SK-N-SH treated with all-trans-retinoic acid at 6 μM for 48 hours (cell line): Measurements from ENCODE around the gene SDHAF3.

Experiments used
- ATAC-seq: fragments of 200-7000 bp; cut with Tn5 transposase; 3 replicates; pipeline ENCODE4 v1.9.1; 2020; ENCODE audit warnings: mild to moderate bottlenecking, moderate library complexity
- ARNTL ChIP-seq: fragments of 450-650 bp; formaldehyde crosslinking; IDR thresholded peaks from 2 replicates; pipeline ENCODE4 v1.5.0; 2020; ENCODE audit warnings: low read depth, mild to moderate bottlenecking, moderate library complexity, borderline replicate concordance
- BACH2 ChIP-seq: fragments of 250-450 bp; sonication (Bioruptor Pico); IDR thresholded peaks from 2 replicates; pipeline ENCODE4 v1.9.0; 2021; ENCODE audit warnings: mild to moderate bottlenecking, borderline replicate concordance
- CSDC2 ChIP-seq: fragments of 250-450 bp; sonication (Bioruptor Pico); IDR thresholded peaks from 2 replicates; pipeline ENCODE4 v1.5.0; 2020; ENCODE audit warnings: mild to moderate bottlenecking, moderate library complexity
- ESRRG ChIP-seq: fragments of 250-450 bp; sonication (Bioruptor Pico); IDR thresholded peaks from 2 replicates; pipeline ENCODE4 v1.6.1; 2021; ENCODE audit warnings: mild to moderate bottlenecking
- GLIS3 ChIP-seq: fragments of 250-450 bp; sonication (Bioruptor Pico); IDR thresholded peaks from 2 replicates; pipeline ENCODE4 v1.5.0; 2020; ENCODE audit warnings: mild to moderate bottlenecking, moderate library complexity
- ISL1 ChIP-seq: fragments of 250-450 bp; sonication (Bioruptor Pico); IDR thresholded peaks from 2 replicates; pipeline ENCODE4 v2.1.2; 2022; ENCODE audit warnings: mild to moderate bottlenecking, moderate library complexity
- OSR1 ChIP-seq: fragments of 250-450 bp; sonication (Bioruptor Pico); IDR thresholded peaks from 2 replicates; pipeline ENCODE4 v1.8.0; 2022; ENCODE audit warnings: moderate library complexity, mild to moderate bottlenecking, inconsistent platforms
- PPARA ChIP-seq: fragments of 250-450 bp; sonication (Bioruptor Pico); IDR thresholded peaks from 2 replicates; pipeline ENCODE4 v1.5.0; 2020; ENCODE audit warnings: mild to moderate bottlenecking, borderline replicate concordance
- RARB ChIP-seq: fragments of 250-450 bp; sonication (Bioruptor Pico); IDR thresholded peaks from 2 replicates; pipeline ENCODE4 v1.8.0; 2021; ENCODE audit warnings: mild to moderate bottlenecking, moderate library complexity
- SNAI2 ChIP-seq: fragments of 250-450 bp; sonication (Bioruptor Pico); IDR thresholded peaks from 2 replicates; pipeline ENCODE4 v1.5.0; 2020; ENCODE audit warnings: mild to moderate bottlenecking, moderate library complexity
- TOX ChIP-seq: fragments of 250-450 bp; sonication (Bioruptor Pico); IDR thresholded peaks from 2 replicates; pipeline ENCODE4 v1.8.0; 2021; ENCODE audit warnings: mild to moderate bottlenecking, moderate library complexity, borderline replicate concordance
- ZC3H10 ChIP-seq: fragments of 250-450 bp; sonication (Bioruptor Pico); IDR thresholded peaks from 2 replicates; pipeline ENCODE4 v1.5.1; 2021; ENCODE audit warnings: mild to moderate bottlenecking, moderate library complexity
- ZFP3 ChIP-seq: fragments of 250-450 bp; sonication (Bioruptor Pico); IDR thresholded peaks from 2 replicates; pipeline ENCODE4 v1.5.0; 2020; ENCODE audit warnings: mild to moderate bottlenecking, moderate library complexity
- ZFP30 ChIP-seq: fragments of 450-650 bp; formaldehyde crosslinking; IDR thresholded peaks from 2 replicates; pipeline ENCODE4 v1.5.0; 2022; ENCODE audit warnings: mild to moderate bottlenecking, moderate library complexity
- ZNF565 ChIP-seq: fragments of 450-650 bp; formaldehyde crosslinking; conservative IDR thresholded peaks from 2 replicates; pipeline ENCODE4 v1.5.0; 2020; ENCODE audit warnings: low read depth, mild to moderate bottlenecking, moderate library complexity
- ZNF70 ChIP-seq: fragments of 450-650 bp; formaldehyde crosslinking; IDR thresholded peaks from 2 replicates; pipeline ENCODE4 v1.5.0; 2020; ENCODE audit warnings: mild to moderate bottlenecking, moderate library complexity
- ZNF8 ChIP-seq: fragments of 450-650 bp; formaldehyde crosslinking; IDR thresholded peaks from 2 replicates; pipeline ENCODE4 v1.5.0; 2020; ENCODE audit warnings: mild to moderate bottlenecking, moderate library complexity
- TF ChIP-seq, protein P1 (sequence below): fragments of 250-450 bp; sonication (Bioruptor Pico); IDR thresholded peaks from 2 replicates; pipeline ENCODE4 v1.5.1; 2020; ENCODE audit warnings: low read depth, mild to moderate bottlenecking, moderate library complexity
- TF ChIP-seq, protein P2 (sequence below): fragments of 250-450 bp; sonication (Bioruptor Pico); IDR thresholded peaks from 2 replicates; pipeline ENCODE4 v1.8.0; 2021; ENCODE audit warnings: low read depth, mild to moderate bottlenecking, moderate library complexity, borderline replicate concordance
- TF ChIP-seq, protein P3 (sequence below): fragments of 250-450 bp; sonication (Bioruptor Pico); IDR thresholded peaks from 2 replicates; pipeline ENCODE4 v1.5.1; 2021; ENCODE audit warnings: mild to moderate bottlenecking, moderate library complexity
- TF ChIP-seq, protein P4 (sequence below): fragments of 250-450 bp; sonication (Bioruptor Pico); IDR thresholded peaks from 2 replicates; pipeline ENCODE4 v1.8.0; 2020; ENCODE audit warnings: mild to moderate bottlenecking, moderate library complexity, borderline replicate concordance
- TF ChIP-seq, protein P5 (sequence below): fragments of 250-450 bp; sonication (Bioruptor Pico); IDR thresholded peaks from 2 replicates; pipeline ENCODE4 v1.5.0; 2020; ENCODE audit warnings: mild to moderate bottlenecking, moderate library complexity

Gene SDHAF3

DNA sequence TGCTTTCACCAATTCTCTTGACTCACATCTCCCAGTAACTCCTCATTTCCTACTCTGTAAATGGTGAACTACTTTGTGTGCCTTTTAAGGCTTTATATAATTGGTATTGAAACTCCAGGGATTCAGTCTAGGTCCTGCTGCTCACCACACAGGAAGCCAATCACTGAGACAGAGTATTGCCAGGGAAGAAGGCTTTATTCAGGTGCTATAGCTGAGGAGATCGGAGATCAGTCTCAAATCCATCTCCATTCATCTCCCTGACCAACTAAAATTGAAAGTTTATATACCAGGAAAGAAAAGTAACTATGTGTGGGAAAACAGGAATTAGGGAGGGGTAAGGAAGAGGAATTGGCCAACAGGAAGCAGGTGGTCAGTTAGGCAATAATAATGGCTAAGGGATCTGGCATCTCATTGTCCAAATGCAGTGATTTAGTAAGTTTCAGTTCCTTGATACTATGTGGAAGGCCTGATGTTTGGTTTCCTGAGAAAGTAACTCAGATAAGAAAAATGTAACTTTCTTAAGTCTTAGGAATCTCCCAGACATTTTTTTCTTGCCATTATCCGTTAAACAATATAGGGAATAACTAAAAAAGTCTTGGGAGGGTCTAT, 10.2 kb upstream of the SDHAF3 start:
- no peak for ATAC-seq
- TF ChIP-seq, protein P1, sequence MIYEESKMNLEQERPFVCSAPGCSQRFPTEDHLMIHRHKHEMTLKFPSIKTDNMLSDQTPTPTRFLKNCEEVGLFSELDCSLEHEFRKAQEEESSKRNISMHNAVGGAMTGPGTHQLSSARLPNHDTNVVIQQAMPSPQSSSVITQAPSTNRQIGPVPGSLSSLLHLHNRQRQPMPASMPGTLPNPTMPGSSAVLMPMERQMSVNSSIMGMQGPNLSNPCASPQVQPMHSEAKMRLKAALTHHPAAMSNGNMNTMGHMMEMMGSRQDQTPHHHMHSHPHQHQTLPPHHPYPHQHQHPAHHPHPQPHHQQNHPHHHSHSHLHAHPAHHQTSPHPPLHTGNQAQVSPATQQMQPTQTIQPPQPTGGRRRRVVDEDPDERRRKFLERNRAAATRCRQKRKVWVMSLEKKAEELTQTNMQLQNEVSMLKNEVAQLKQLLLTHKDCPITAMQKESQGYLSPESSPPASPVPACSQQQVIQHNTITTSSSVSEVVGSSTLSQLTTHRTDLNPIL (CRISPR knock-in tag), result no peak
- no peak for TF ChIP-seq ESRRG (CRISPR knock-in tag)
- TF ChIP-seq CSDC2 (CRISPR knock-in tag), result no peak
- TF ChIP-seq ZNF8, result no peak
- TF ChIP-seq ZFP30 (CRISPR knock-in tag), result no peak
- TF ChIP-seq ZNF70, result no peak
- no peak for TF ChIP-seq RARB
- TF ChIP-seq OSR1, result no peak
- no peak for TF ChIP-seq ISL1 (CRISPR knock-in tag)
- TF ChIP-seq ZC3H10, result no peak
- TF ChIP-seq, protein P2, sequence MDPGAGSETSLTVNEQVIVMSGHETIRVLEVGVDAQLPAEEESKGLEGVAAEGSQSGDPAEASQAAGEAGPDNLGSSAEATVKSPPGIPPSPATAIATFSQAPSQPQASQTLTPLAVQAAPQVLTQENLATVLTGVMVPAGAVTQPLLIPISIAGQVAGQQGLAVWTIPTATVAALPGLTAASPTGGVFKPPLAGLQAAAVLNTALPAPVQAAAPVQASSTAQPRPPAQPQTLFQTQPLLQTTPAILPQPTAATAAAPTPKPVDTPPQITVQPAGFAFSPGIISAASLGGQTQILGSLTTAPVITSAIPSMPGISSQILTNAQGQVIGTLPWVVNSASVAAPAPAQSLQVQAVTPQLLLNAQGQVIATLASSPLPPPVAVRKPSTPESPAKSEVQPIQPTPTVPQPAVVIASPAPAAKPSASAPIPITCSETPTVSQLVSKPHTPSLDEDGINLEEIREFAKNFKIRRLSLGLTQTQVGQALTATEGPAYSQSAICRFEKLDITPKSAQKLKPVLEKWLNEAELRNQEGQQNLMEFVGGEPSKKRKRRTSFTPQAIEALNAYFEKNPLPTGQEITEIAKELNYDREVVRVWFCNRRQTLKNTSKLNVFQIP (CRISPR knock-in tag), result no peak

DNA sequence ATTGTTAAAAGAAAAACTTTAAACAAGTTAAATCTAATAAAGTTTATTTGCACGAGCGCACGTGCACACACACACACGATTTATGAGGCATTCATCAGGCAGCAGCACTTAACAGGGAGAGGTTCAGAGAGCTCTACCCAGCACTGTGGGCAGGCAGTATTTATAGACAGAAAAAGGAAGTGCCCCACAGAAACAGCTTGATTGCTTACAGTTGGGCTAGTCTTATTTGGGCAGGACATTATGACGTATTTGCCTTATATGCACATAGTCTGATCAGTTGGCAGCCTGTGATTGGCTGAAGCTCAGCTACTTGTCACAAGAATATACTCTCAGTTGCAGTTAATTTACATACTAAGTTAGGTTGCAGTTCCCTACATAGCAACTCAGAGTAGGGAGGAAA, 1.2 kb upstream of the SDHAF3 start:
- ATAC-seq, result no peak
- no peak for TF ChIP-seq ZNF8
- no peak for TF ChIP-seq TOX (CRISPR knock-in tag)
- TF ChIP-seq ZNF565 (CRISPR knock-in tag), result no peak
- TF ChIP-seq, protein P2 (CRISPR knock-in tag), result no peak
- TF ChIP-seq, protein P3, sequence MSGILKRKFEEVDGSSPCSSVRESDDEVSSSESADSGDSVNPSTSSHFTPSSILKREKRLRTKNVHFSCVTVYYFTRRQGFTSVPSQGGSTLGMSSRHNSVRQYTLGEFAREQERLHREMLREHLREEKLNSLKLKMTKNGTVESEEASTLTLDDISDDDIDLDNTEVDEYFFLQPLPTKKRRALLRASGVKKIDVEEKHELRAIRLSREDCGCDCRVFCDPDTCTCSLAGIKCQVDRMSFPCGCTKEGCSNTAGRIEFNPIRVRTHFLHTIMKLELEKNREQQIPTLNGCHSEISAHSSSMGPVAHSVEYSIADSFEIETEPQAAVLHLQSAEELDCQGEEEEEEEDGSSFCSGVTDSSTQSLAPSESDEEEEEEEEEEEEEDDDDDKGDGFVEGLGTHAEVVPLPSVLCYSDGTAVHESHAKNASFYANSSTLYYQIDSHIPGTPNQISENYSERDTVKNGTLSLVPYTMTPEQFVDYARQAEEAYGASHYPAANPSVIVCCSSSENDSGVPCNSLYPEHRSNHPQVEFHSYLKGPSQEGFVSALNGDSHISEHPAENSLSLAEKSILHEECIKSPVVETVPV (CRISPR knock-in tag), result no peak
- TF ChIP-seq, protein P4, sequence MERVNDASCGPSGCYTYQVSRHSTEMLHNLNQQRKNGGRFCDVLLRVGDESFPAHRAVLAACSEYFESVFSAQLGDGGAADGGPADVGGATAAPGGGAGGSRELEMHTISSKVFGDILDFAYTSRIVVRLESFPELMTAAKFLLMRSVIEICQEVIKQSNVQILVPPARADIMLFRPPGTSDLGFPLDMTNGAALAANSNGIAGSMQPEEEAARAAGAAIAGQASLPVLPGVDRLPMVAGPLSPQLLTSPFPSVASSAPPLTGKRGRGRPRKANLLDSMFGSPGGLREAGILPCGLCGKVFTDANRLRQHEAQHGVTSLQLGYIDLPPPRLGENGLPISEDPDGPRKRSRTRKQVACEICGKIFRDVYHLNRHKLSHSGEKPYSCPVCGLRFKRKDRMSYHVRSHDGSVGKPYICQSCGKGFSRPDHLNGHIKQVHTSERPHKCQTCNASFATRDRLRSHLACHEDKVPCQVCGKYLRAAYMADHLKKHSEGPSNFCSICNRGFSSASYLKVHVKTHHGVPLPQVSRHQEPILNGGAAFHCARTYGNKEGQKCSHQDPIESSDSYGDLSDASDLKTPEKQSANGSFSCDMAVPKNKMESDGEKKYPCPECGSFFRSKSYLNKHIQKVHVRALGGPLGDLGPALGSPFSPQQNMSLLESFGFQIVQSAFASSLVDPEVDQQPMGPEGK, result no peak
- TF ChIP-seq ZC3H10, result no peak
- no peak for TF ChIP-seq GLIS3 (CRISPR knock-in tag)
- no peak for TF ChIP-seq RARB
- TF ChIP-seq ZNF70, result no peak
- TF ChIP-seq ISL1 (CRISPR knock-in tag), result no peak
- TF ChIP-seq ZFP30 (CRISPR knock-in tag), result no peak
- no peak for TF ChIP-seq CSDC2 (CRISPR knock-in tag)
- no peak for TF ChIP-seq PPARA (CRISPR knock-in tag)
- TF ChIP-seq ZFP3, result no peak
- no peak for TF ChIP-seq SNAI2 (CRISPR knock-in tag)
- no peak for TF ChIP-seq OSR1
- no peak for TF ChIP-seq BACH2 (CRISPR knock-in tag)
- no peak for TF ChIP-seq ARNTL (CRISPR knock-in tag)
- TF ChIP-seq, protein P5, sequence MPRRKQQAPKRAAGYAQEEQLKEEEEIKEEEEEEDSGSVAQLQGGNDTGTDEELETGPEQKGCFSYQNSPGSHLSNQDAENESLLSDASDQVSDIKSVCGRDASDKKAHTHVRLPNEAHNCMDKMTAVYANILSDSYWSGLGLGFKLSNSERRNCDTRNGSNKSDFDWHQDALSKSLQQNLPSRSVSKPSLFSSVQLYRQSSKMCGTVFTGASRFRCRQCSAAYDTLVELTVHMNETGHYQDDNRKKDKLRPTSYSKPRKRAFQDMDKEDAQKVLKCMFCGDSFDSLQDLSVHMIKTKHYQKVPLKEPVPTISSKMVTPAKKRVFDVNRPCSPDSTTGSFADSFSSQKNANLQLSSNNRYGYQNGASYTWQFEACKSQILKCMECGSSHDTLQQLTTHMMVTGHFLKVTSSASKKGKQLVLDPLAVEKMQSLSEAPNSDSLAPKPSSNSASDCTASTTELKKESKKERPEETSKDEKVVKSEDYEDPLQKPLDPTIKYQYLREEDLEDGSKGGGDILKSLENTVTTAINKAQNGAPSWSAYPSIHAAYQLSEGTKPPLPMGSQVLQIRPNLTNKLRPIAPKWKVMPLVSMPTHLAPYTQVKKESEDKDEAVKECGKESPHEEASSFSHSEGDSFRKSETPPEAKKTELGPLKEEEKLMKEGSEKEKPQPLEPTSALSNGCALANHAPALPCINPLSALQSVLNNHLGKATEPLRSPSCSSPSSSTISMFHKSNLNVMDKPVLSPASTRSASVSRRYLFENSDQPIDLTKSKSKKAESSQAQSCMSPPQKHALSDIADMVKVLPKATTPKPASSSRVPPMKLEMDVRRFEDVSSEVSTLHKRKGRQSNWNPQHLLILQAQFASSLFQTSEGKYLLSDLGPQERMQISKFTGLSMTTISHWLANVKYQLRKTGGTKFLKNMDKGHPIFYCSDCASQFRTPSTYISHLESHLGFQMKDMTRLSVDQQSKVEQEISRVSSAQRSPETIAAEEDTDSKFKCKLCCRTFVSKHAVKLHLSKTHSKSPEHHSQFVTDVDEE (CRISPR knock-in tag), result no peak
